Activated naive CD8-positive, alpha-beta T cell treated with anti-CD3 and anti-CD28 coated beads, Interleukin-2, amount 10 ng/mL, durations not matched to agents 7 days and 5 days (primary cell): ENCODE data around the gene RGS6. TPM values are rescaled to one million over a fixed set of nuclear protein-coding genes. Genes with fewer than 3 reads are reported as not detected.

ENCODE experiments used
- ATAC-seq: fragments of 150-1000 bp; cut with Tn5 transposase; one replicate; pipeline ENCODE4 v1.10.0; 2021; ENCODE audit warnings: low read depth, moderate library complexity
- POLR2A ChIA-PET: fragments of 350-600 bp; sonication (Branson Sonifier 250); formaldehyde crosslinking; loops from one replicate; lab custom pipeline; 2021; ENCODE audit warnings: antibody characterized with exemption; lab: Charles Lee
- DNase-seq: peaks from one replicate; pipeline ENCODE4 v3.0.0; 2021
- H3K27ac Mint-ChIP-seq: one replicate; pipeline ENCODE4 v1.8.0; 2022; ENCODE audit warnings: mild to moderate bottlenecking, mixed read lengths
- H3K27me3 Mint-ChIP-seq: one replicate; pipeline ENCODE4 v1.8.0; 2022; ENCODE audit warnings: mild to moderate bottlenecking, moderate library complexity, mixed read lengths
- H3K36me3 Mint-ChIP-seq: one replicate; pipeline ENCODE4 v1.8.0; 2021; ENCODE audit warnings: mild to moderate bottlenecking, mixed read lengths
- H3K4me1 Mint-ChIP-seq: one replicate; pipeline ENCODE4 v1.8.0; 2021; ENCODE audit warnings: mixed read lengths
- H3K4me3 Mint-ChIP-seq: one replicate; pipeline ENCODE4 v1.8.0; 2022; ENCODE audit warnings: mild to moderate bottlenecking, moderate library complexity, mixed read lengths
- H3K9me3 Mint-ChIP-seq: one replicate; pipeline ENCODE4 v1.8.0; 2021; ENCODE audit warnings: mixed read lengths
- total RNA-seq, 2 experiments: library from RNA; stranded (reverse); gene quantifications; one replicate each; pipeline ENCODE4 v1.2.3, GENCODE V29; 2021

The RGS6 gene
- total RNA-seq, 2 experiments from 2014 or later: 0.08 TPM; not detected in 1

DNA sequence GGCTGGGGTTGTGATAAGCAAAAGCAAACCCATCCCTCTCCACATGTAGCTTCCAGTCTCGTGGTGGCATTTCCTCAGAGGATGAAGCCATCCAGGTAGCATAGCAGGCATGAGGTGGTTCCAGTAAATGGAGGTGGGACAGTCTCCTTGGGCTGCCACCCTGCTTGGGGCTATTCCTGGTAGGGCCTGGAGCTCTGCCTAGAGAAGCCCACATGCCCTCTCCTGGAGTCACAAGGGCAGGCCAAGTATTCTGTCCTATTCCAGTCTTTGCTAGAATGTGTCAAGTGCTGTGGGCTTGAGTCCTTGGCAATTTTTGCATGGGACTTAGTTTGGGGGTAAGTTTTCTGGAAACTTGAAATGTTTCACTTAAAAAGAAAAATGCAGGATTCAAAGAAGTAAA is 491.7 kb downstream of the RGS6 start:
- H3K27me3 Mint-ChIP-seq: peaks cover 48% of the 10 kb centered on the region

DNA sequence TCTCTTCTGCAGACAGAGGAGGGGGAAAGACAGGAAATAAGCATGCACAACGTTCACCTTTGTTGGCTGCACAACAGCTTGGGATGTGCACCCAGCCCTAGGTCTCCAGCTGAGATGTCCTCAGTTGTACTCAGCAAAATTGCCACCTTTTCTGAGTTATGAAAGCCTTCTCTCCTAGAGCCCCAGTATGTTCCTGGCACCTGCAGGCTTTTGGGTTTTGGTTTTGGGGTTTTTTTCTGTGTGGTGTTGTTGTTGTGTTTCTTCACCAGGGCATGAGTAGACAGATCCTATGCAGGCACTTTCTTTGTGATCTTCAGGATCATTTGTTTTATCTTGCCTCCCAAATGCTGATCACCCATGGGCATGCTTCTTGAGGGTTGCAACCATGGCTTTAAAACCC is 498.2 kb downstream of the RGS6 start:
- peaks cover 23% of the 10 kb centered on the region for H3K9me3 Mint-ChIP-seq
- peaks cover 35% of the 10 kb centered on the region for H3K27me3 Mint-ChIP-seq
- H3K4me3 Mint-ChIP-seq: no peak overlapping the region
- peaks cover 43% of the 10 kb centered on the region for H3K36me3 Mint-ChIP-seq
- ATAC-seq (no peak), DNase-seq (no peak)
- H3K4me1 Mint-ChIP-seq: peaks cover 20% of the 10 kb centered on the region
- no peak overlapping the region for H3K27ac Mint-ChIP-seq
- POLR2A ChIA-PET: no interaction called here

More for the DNA sequence above, 491.7 kb downstream of the RGS6 start:
- POLR2A ChIA-PET: no interaction called here
- Mint-ChIP-seq H3K27ac (no peak overlapping the region), H3K36me3 (peaks cover 23% of the 10 kb centered on the region), H3K4me1 (peaks cover 7% of the 10 kb centered on the region), H3K9me3 (peaks cover 17% of the 10 kb centered on the region), H3K4me3 (no peak overlapping the region)
- DNase-seq (no peak), ATAC-seq (no peak)

DNA sequence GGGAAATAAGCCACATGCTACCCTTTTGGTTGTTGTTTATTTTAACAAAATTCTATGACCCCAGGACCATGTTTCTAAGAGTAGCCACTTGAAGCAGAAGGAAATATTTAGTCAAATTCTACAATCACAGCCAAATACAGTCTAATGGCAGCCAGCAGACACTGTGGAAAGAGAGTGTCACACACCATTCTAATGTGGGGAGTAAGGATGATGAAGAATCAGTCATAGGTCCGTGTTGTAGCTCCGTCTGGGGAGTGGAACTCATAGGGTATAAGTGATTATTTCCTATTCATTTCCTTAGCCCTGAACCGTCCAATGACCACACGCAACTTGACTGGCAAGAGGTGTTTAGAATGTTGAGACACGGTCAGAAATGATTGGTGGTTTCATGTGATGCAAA is 500.5 kb downstream of the RGS6 start:
- POLR2A ChIA-PET: no interaction called here
- H3K9me3 Mint-ChIP-seq: peaks cover 17% of the 10 kb centered on the region
- no peak overlapping the region for H3K4me3 Mint-ChIP-seq
- peaks cover 45% of the 10 kb centered on the region for H3K36me3 Mint-ChIP-seq
- no peak for ATAC-seq
- peaks cover 38% of the 10 kb centered on the region for H3K4me1 Mint-ChIP-seq
- DNase-seq: no peak
- peaks cover 25% of the 10 kb centered on the region for H3K27me3 Mint-ChIP-seq
- no peak overlapping the region for H3K27ac Mint-ChIP-seq

DNA sequence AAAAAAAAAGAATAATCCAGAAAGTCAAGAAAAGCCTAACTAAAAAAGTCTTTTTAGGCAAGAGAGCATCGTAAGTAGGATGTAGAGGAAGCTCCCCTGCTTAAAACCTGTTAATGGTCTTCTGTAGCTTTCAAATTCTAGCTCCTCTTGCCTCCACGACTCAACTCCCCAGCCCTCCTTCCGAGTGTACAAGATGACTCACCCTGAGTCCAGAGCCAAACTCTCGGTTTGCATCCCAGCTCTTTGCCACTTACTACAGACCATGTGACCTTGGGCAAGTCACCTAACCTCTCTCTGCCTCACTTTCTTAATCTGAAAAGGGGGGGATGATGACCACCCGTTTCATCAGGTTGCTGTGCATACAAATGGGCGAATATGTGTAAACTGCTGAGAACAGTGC is 501.3 kb downstream of the RGS6 start:
- DNase-seq (no peak), ATAC-seq (no peak)
- Mint-ChIP-seq H3K9me3 (peaks cover 12% of the 10 kb centered on the region), H3K4me1 (peaks cover 44% of the 10 kb centered on the region), H3K27me3 (peaks cover 20% of the 10 kb centered on the region), H3K27ac (no peak overlapping the region), H3K36me3 (peaks cover 42% of the 10 kb centered on the region), H3K4me3 (no peak overlapping the region)
- POLR2A ChIA-PET: interaction anchor here (0.5 to 0.8 kb wide), 2 partner anchors 16 to 18 kb away, joined by 3 to 4 read pairs; no protein-coding TSS in a partner anchor

DNA sequence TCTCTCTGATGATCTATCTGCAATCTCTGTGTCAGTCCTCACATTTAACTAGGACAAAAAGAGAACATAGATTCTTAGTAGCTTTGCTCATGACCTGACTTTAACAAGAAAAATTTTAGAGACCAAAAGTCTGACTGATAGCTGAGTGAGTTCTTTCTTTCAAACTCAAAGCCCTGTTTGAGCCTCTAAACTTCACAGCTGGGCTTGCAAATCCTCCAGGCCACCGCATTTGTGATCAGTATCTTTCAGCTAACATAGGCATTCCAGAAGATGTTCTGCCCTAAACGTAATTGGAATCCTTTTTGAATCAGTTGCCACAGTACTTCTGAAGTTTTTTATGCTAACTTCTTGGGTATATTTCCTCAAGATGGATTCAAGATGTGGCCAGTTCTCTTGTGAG is 502.6 kb downstream of the RGS6 start:
- Mint-ChIP-seq H3K36me3 (peaks cover 39% of the 10 kb centered on the region), H3K4me1 (peaks cover 58% of the 10 kb centered on the region)
- POLR2A ChIA-PET: no interaction called here

DNA sequence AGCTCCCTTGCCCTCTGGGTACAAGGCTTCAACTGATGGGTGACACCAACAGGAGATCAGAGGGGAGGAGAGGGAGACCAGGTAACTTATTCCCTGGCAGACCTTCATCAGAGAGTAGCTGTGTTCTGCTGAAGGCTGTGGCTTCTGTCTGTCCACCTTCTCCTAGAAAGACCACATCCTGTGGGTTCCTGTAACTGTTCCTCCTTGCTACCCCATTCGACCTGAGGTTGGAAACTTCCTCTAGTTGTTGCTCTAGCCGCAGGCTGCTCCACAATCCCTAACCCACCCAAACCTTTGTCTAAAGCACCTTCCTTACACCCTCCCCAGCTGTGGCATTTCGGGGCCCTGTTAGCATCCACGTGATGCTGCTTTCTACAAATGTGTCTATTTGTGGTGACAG is 507.5 kb downstream of the RGS6 start:
- H3K27ac Mint-ChIP-seq: peak overlapping the region; percentile 74
- peaks cover 8% of the 10 kb centered on the region for H3K27me3 Mint-ChIP-seq
- POLR2A ChIA-PET: interaction anchor here (0.6 to 4.3 kb wide), 8 partner anchors 12 to 444 kb away, joined by 3 to 52 read pairs (median 4); no protein-coding TSS in a partner anchor
- DNase-seq (peak; percentile 67), ATAC-seq (peak; percentile 71)
- peaks cover 19% of the 10 kb centered on the region for H3K36me3 Mint-ChIP-seq
- peaks cover 87% of the 10 kb centered on the region for H3K4me1 Mint-ChIP-seq
- peak overlapping the region; percentile 72 for H3K4me3 Mint-ChIP-seq
- H3K9me3 Mint-ChIP-seq: no peaks in the 10 kb centered on the region

More for the DNA sequence above, 502.6 kb downstream of the RGS6 start:
- H3K9me3 Mint-ChIP-seq: peaks cover 6% of the 10 kb centered on the region
- H3K27me3 Mint-ChIP-seq: peaks cover 20% of the 10 kb centered on the region
- no peak overlapping the region for H3K4me3 Mint-ChIP-seq
- no peak for DNase-seq
- ATAC-seq: no peak
- H3K27ac Mint-ChIP-seq: no peak overlapping the region

DNA sequence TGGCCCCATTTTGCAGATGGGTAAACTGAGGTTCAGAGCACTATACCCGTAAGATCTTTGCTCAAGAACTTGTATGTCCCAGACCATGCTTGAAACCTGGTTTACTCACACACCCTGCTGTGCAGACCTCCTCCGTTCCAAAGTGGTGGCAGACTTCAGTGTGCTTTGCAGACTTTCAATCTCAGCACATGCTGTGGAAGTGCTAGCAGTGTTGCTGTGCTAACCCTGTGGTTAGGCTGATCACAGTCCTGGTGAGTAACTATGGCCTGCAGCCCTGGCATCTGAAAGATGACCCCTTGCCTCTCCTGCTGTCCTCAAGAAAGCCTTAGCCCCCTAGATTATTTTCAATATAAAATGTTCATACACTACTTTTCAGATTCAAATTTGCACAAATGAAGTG is 511.0 kb downstream of the RGS6 start:
- POLR2A ChIA-PET: interaction anchor here (0.7 to 2.6 kb wide), 5 partner anchors 8 to 441 kb away, joined by 3 to 17 read pairs (median 4); no protein-coding TSS in a partner anchor
- Mint-ChIP-seq H3K27me3 (peaks cover 7% of the 10 kb centered on the region), H3K36me3 (peaks cover 14% of the 10 kb centered on the region), H3K27ac (peak overlapping the region; percentile 90), H3K9me3 (no peaks in the 10 kb centered on the region), H3K4me3 (peak overlapping the region; percentile 79), H3K4me1 (peaks cover 79% of the 10 kb centered on the region)
- no peak for ATAC-seq
- DNase-seq: no peak

DNA sequence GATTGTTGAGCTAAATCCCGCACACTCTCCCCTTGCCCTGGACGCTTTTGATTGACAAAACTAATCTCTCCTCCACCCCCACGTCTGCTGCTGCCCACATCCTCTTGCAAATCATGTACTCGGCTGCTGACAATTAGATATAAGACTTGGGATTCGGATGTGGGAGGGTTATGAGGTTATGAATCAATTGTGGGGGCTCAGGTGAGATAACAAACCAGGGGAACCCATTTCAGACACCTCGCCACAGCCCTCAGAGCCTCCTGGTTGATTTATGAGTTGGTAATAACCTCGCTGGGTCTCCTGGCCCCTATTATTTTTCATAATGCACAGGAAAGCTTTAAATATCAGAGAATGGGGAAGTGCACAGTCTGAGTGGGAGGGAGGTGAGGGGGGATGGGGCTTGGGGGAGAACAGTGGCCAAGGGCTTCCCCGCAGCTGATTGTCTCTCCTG is 511.8 kb downstream of the RGS6 start:
- H3K36me3 Mint-ChIP-seq: peaks cover 6% of the 10 kb centered on the region
- POLR2A ChIA-PET: interaction anchor here (0.5 to 2.6 kb wide), 5 partner anchors 33 to 450 kb away, joined by 3 to 17 read pairs (median 5); partner anchors contain the start of gene DPF3
- peaks cover 75% of the 10 kb centered on the region for H3K4me1 Mint-ChIP-seq

DNA sequence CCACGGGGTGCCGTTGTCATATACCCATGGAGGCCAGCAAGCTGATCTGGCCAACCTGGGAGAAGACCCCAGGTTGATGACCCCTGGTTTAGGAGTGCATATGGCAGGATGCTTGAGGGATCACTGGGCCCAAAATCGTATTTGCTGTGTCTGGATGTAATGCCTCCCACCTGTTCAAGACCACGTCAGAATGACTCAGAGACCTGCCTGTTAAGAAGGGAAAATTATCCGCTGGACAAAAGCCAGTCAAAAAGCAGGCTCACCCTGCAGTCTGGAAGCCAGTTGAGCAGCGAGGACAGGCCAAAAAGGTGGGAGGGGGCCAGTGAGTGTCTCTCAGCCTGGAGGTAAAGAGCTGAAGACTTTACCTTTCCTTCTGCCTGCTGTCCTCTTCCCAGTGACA is 512.5 kb downstream of the RGS6 start:
- DNase-seq (no peak), ATAC-seq (no peak)
- H3K27me3 Mint-ChIP-seq: peaks cover 4% of the 10 kb centered on the region
- H3K9me3 Mint-ChIP-seq: no peaks in the 10 kb centered on the region
- H3K27ac Mint-ChIP-seq: peak overlapping the region; percentile 90
- H3K4me1 Mint-ChIP-seq: peaks cover 74% of the 10 kb centered on the region
- POLR2A ChIA-PET: interaction anchor here (1.3 to 2.6 kb wide), 2 partner anchors 32 to 439 kb away, joined by 5 to 17 read pairs; no protein-coding TSS in a partner anchor
- peaks cover 6% of the 10 kb centered on the region for H3K36me3 Mint-ChIP-seq
- H3K4me3 Mint-ChIP-seq: peak overlapping the region; percentile 79

More for the DNA sequence above, 511.8 kb downstream of the RGS6 start:
- DNase-seq: peak; percentile 56
- H3K27me3 Mint-ChIP-seq: peaks cover 4% of the 10 kb centered on the region
- ATAC-seq: peak; percentile 53
- H3K4me3 Mint-ChIP-seq: peak overlapping the region; percentile 79
- H3K9me3 Mint-ChIP-seq: no peaks in the 10 kb centered on the region
- H3K27ac Mint-ChIP-seq: peak overlapping the region; percentile 90

DNA sequence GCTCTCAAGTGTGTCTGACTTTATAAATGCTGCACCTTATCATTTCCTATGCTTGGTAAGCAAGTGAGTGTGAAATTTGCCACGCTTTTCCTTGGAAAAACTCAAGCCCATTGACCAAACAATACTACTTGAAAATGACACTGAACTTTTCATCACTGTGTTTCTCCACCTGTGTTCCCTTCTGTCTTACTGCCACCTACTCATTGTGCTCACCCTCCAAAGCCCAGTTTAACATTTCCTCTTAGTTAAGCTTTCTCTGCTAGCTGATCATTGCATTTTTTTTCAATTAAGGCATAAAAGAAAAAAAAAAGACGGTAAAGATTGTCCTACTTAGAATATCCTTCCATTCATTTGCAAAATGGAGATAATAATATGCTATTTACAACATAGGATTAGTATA is 516.0 kb downstream of the RGS6 start:
- peaks cover 7% of the 10 kb centered on the region for H3K36me3 Mint-ChIP-seq
- no peaks in the 10 kb centered on the region for H3K9me3 Mint-ChIP-seq
- POLR2A ChIA-PET: interaction anchor here (1.2 kb wide), 1 partner anchor 29 kb away, joined by 4 read pairs; no protein-coding TSS in a partner anchor
- ATAC-seq: no peak
- H3K4me1 Mint-ChIP-seq: peaks cover 73% of the 10 kb centered on the region
- no peaks in the 10 kb centered on the region for H3K27me3 Mint-ChIP-seq
- no peak for DNase-seq
- no peak overlapping the region for H3K27ac Mint-ChIP-seq
- no peak overlapping the region for H3K4me3 Mint-ChIP-seq

DNA sequence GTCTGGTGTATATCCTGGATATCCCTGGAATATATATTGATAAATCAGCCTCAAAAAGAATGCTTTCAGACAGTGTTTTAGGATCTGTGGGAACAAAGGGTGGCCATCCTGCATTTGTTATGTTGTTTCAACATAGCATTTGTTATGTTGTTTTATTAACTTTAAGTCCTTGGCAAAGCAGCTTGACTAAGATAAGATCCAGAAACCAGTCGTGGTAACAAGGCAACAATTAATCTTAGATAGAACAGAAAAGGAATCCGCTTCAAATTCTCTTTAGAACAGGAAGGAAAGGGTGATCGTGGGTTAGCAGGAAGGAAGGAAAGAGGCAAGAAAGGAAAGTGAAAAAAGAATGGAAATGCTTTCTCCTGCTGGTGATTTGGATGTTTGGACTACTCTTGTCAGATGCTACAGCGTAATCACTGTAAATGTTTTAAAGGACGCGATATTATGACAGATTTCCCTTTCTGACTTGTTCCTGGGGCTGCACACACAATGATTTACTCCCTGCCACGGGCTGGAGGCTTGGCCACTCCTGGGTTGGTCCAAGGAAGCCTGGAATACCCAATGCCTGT is 518.3 kb downstream of the RGS6 start:
- peaks cover 64% of the 10 kb centered on the region for H3K4me1 Mint-ChIP-seq
- H3K27me3 Mint-ChIP-seq: peaks cover 7% of the 10 kb centered on the region
- peaks cover 6% of the 10 kb centered on the region for H3K36me3 Mint-ChIP-seq
- peak overlapping the region; percentile 26 for H3K4me3 Mint-ChIP-seq
- ATAC-seq (no peak), DNase-seq (no peak)
- H3K9me3 Mint-ChIP-seq: no peaks in the 10 kb centered on the region
- POLR2A ChIA-PET: interaction anchor here (1.2 to 1.9 kb wide), 5 partner anchors 8 to 73 kb away, joined by 3 to 25 read pairs (median 4); no protein-coding TSS in a partner anchor
- H3K27ac Mint-ChIP-seq: peak overlapping the region; percentile 93

DNA sequence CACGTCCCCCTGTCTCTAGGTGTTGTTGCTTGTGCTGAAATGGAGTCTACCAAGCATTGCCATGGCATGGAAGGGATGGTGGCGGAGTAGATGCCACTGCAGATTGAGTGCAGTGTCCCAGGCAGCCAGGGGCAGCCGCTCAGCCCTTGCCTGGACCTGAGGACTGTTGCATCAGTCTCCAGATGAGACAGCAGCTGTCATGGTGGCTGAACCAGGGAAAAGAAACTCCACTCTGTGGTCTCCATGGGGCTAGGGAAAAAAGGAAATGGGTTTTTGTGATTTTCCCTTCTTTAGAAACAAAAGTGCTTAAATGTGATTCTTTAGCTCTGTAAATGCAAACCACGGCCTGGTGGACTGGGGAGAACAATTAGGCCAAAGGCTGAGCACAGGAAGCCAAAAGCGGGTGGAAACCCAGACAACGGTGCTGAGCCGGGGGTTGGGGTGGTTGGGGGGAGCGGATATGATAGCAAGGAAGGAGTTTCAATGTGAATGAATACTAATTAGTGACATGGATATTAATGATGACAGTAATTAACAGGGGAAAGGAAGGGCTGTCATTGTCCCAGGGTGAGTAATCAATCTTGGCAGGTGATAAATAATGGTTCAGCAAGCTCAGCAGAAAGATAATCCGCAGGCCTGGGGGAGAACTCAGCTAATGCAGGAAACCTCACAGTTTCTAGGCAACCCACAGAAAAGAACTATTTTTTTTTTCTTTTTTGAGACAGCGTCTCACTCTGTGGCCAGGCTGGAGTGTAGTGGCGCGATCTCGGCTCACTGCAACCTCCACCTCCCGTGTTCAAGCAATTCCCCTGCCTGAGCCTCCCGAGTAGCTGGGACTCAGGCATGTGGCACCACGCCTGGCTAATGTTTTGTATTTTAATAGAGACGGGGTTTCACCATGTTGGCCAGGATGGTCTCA is 519.1 kb downstream of the RGS6 start:
- ATAC-seq (peak; percentile 84), DNase-seq (peak; percentile 65)
- POLR2A ChIA-PET: interaction anchor here (0.7 to 1.9 kb wide), 10 partner anchors 8 to 794 kb away, joined by 3 to 25 read pairs (median 3); partner anchors contain the start of gene DPF3
- H3K27me3 Mint-ChIP-seq: peaks cover 11% of the 10 kb centered on the region
- H3K36me3 Mint-ChIP-seq: peaks cover 6% of the 10 kb centered on the region
- H3K27ac Mint-ChIP-seq: peak overlapping the region; percentile 93
- no peaks in the 10 kb centered on the region for H3K9me3 Mint-ChIP-seq
- H3K4me1 Mint-ChIP-seq: peaks cover 61% of the 10 kb centered on the region
- H3K4me3 Mint-ChIP-seq: peak overlapping the region; percentile 72

DNA sequence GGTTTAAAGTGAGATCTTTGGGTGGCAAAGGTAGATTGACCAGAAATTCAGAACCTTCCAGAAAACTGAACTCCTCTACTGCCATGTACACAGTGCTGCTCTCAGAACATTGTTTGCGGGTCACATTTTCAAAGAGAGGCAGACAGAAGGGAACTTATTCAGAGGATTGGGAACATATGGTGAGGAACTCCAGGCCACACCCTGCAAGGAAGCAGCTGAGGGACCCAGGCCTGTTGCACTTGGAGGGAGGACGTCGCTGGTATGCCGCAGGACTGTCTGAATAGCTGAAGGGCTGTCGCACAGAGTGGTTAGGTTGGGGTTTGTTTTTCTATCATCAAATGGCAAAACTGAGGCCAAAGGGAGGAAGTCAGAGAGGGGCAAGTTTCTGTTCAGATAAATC is 520.5 kb downstream of the RGS6 start:
- POLR2A ChIA-PET: no interaction called here
- peak overlapping the region; percentile 93 for H3K27ac Mint-ChIP-seq
- peaks cover 17% of the 10 kb centered on the region for H3K27me3 Mint-ChIP-seq
- no peak for ATAC-seq
- H3K4me3 Mint-ChIP-seq: no peak overlapping the region
- no peak for DNase-seq
- peaks cover 3% of the 10 kb centered on the region for H3K36me3 Mint-ChIP-seq
- H3K9me3 Mint-ChIP-seq: no peaks in the 10 kb centered on the region
- H3K4me1 Mint-ChIP-seq: peaks cover 55% of the 10 kb centered on the region
